WTC11 (cell line): ENCODE results near the gene YTHDF1. TPM values are rescaled to one million over a fixed set of nuclear protein-coding genes. Genes with fewer than 3 reads are reported as not detected.
A peak's percentile ranks its signal among the peaks of the same experiment; 100 is the strongest.

Experiments
- AFF4 ChIP-seq: sonication (generic); formaldehyde crosslinking; IDR thresholded peaks from 2 replicates; pipeline ENCODE4 v1.8.1; 2023; ENCODE audit warnings: mild to moderate bottlenecking, missing genetic modification reagents, borderline replicate concordance
- CREB1 ChIP-seq: sonication (generic); formaldehyde crosslinking; IDR thresholded peaks from 2 replicates; pipeline ENCODE4 v1.8.0; 2023; ENCODE audit warnings: mild to moderate bottlenecking, missing genetic modification reagents
- E2F4 ChIP-seq: sonication (generic); formaldehyde crosslinking; IDR thresholded peaks from 2 replicates; pipeline ENCODE4 v1.8.1; 2022; ENCODE audit warnings: low read depth, mild to moderate bottlenecking, moderate library complexity, missing genetic modification reagents, borderline replicate concordance
- ESRRA ChIP-seq: sonication (generic); formaldehyde crosslinking; IDR thresholded peaks from 2 replicates; pipeline ENCODE4 v1.8.1; 2022; ENCODE audit warnings: mild to moderate bottlenecking, missing genetic modification reagents, borderline replicate concordance
- FOXP1 ChIP-seq: sonication (generic); formaldehyde crosslinking; IDR thresholded peaks from 2 replicates; pipeline ENCODE4 v1.8.0; 2022; ENCODE audit warnings: missing genetic modification reagents, mild to moderate bottlenecking, moderate library complexity, borderline replicate concordance
- GABPB1 ChIP-seq: sonication (generic); formaldehyde crosslinking; IDR thresholded peaks from 2 replicates; pipeline ENCODE4 v1.8.1; 2023; ENCODE audit warnings: mild to moderate bottlenecking, missing genetic modification reagents
- HMGXB4 ChIP-seq: sonication (generic); formaldehyde crosslinking; IDR thresholded peaks from 2 replicates; pipeline ENCODE4 v1.8.1; 2023; ENCODE audit warnings: mild to moderate bottlenecking, moderate library complexity, missing genetic modification reagents
- KAT7 ChIP-seq: sonication (generic); formaldehyde crosslinking; IDR thresholded peaks from 2 replicates; pipeline ENCODE4 v1.8.1; 2023; ENCODE audit warnings: missing genetic modification reagents, mild to moderate bottlenecking, borderline replicate concordance
- MAX ChIP-seq: sonication (generic); formaldehyde crosslinking; IDR thresholded peaks from 2 replicates; pipeline ENCODE4 v1.8.0; 2022; ENCODE audit warnings: mild to moderate bottlenecking, missing genetic modification reagents
- MLX ChIP-seq: sonication (generic); formaldehyde crosslinking; IDR thresholded peaks from 2 replicates; pipeline ENCODE4 v1.8.1; 2023; ENCODE audit warnings: mild to moderate bottlenecking, missing genetic modification reagents, moderate library complexity
- MYBL2 ChIP-seq: sonication (generic); formaldehyde crosslinking; IDR thresholded peaks from 2 replicates; pipeline ENCODE4 v1.8.1; 2023; ENCODE audit warnings: mild to moderate bottlenecking, moderate library complexity, missing genetic modification reagents
- NFATC4 ChIP-seq: fragments of 250-450 bp; sonication (Bioruptor Pico); IDR thresholded peaks from 2 replicates; pipeline ENCODE4 v1.9.0; 2021; ENCODE audit warnings: mild to moderate bottlenecking
- NR1H2 ChIP-seq: sonication (generic); formaldehyde crosslinking; IDR thresholded peaks from 2 replicates; pipeline ENCODE4 v1.9.0; 2021; ENCODE audit warnings: mild to moderate bottlenecking, moderate library complexity, missing genetic modification reagents
- NR3C1 ChIP-seq: sonication (generic); formaldehyde crosslinking; conservative IDR thresholded peaks from 2 replicates; pipeline ENCODE4 v1.8.1; 2023; ENCODE audit warnings: low read depth, mild to moderate bottlenecking, missing genetic modification reagents
- PREB ChIP-seq: sonication (generic); formaldehyde crosslinking; IDR thresholded peaks from 2 replicates; pipeline ENCODE4 v1.8.1; 2022; ENCODE audit warnings: mild to moderate bottlenecking, missing genetic modification reagents, moderate library complexity, borderline replicate concordance
- TCF7 ChIP-seq: sonication (generic); formaldehyde crosslinking; IDR thresholded peaks from 2 replicates; pipeline ENCODE4 v1.8.0; 2022; ENCODE audit warnings: mild to moderate bottlenecking, low read depth, missing genetic modification reagents, moderate library complexity
- TEAD1 ChIP-seq: sonication (generic); formaldehyde crosslinking; IDR thresholded peaks from 2 replicates; pipeline ENCODE4 v1.8.0; 2022; ENCODE audit warnings: mild to moderate bottlenecking, missing genetic modification reagents
- ZBTB43 ChIP-seq: sonication (generic); formaldehyde crosslinking; IDR thresholded peaks from 2 replicates; pipeline ENCODE4 v1.8.1; 2023; ENCODE audit warnings: mild to moderate bottlenecking, missing genetic modification reagents
- ZMAT4 ChIP-seq: fragments of 250-450 bp; sonication (Bioruptor Pico); IDR thresholded peaks from 2 replicates; pipeline ENCODE4 v1.9.0; 2021; ENCODE audit warnings: mild to moderate bottlenecking
- ZNF138 ChIP-seq: sonication (generic); formaldehyde crosslinking; conservative IDR thresholded peaks from 2 replicates; pipeline ENCODE4 v1.8.1; 2022; ENCODE audit warnings: mild to moderate bottlenecking, moderate library complexity, missing genetic modification reagents
- ZNF232 ChIP-seq: sonication (generic); formaldehyde crosslinking; IDR thresholded peaks from 2 replicates; pipeline ENCODE4 v1.8.0; 2022; ENCODE audit warnings: mild to moderate bottlenecking, missing genetic modification reagents
- ZNF281 ChIP-seq: sonication (generic); formaldehyde crosslinking; IDR thresholded peaks from 2 replicates; pipeline ENCODE4 v1.8.0; 2023; ENCODE audit warnings: mild to moderate bottlenecking, missing genetic modification reagents
- ZNF671 ChIP-seq: fragments of 250-450 bp; sonication (Bioruptor Pico); IDR thresholded peaks from 2 replicates; pipeline ENCODE4 v1.8.0; 2021; ENCODE audit warnings: mild to moderate bottlenecking
- total RNA-seq: library from RNA; stranded (reverse); gene quantifications from 3 replicates; pipeline ENCODE4 v1.2.3, GENCODE V29; 2021

Gene YTHDF1
- total RNA-seq, 1 experiment from 2014 or later, result 61.3 TPM

GRCh38 chr20:63177134-63177784 lies 38.7 kb downstream of the YTHDF1 start (continued):
- TF ChIP-seq AFF4 (CRISPR knock-in tag) (no peak), NR1H2 (no peak), NR3C1 (CRISPR knock-in tag) (no peak), ZNF281 (CRISPR knock-in tag) (no peak), MYBL2 (CRISPR knock-in tag) (0 out of 2 replicates have a peak, but pooled peaks have one; percentile 4), ZMAT4 (no peak), MLX (no peak), ZNF671 (CRISPR knock-in tag) (no peak), KAT7 (CRISPR knock-in tag) (0 out of 2 replicates have a peak, but pooled peaks have one; percentile 39), ESRRA (CRISPR knock-in tag) (no peak), ZNF232 (CRISPR knock-in tag) (0 out of 2 replicates have a peak, but pooled peaks have one; percentile 38), TEAD1 (CRISPR knock-in tag) (no peak), CREB1 (CRISPR knock-in tag) (no peak), ZBTB43 (no peak), NFATC4 (no peak), TCF7 (CRISPR knock-in tag) (peak; percentile 67; the same call in 1 of the 2 replicates), ZNF138 (no peak), GABPB1 (CRISPR knock-in tag) (no peak), FOXP1 (CRISPR knock-in tag) (no peak), MAX (CRISPR knock-in tag) (no peak; the same call in 1 of the 2 replicates), PREB (no peak), HMGXB4 (CRISPR knock-in tag) (peak; percentile 24; the same call in 1 of the 2 replicates), E2F4 (peak; percentile 77; the same call in 1 of the 2 replicates)
